ENCODE data around the gene ALAD.

DNA sequence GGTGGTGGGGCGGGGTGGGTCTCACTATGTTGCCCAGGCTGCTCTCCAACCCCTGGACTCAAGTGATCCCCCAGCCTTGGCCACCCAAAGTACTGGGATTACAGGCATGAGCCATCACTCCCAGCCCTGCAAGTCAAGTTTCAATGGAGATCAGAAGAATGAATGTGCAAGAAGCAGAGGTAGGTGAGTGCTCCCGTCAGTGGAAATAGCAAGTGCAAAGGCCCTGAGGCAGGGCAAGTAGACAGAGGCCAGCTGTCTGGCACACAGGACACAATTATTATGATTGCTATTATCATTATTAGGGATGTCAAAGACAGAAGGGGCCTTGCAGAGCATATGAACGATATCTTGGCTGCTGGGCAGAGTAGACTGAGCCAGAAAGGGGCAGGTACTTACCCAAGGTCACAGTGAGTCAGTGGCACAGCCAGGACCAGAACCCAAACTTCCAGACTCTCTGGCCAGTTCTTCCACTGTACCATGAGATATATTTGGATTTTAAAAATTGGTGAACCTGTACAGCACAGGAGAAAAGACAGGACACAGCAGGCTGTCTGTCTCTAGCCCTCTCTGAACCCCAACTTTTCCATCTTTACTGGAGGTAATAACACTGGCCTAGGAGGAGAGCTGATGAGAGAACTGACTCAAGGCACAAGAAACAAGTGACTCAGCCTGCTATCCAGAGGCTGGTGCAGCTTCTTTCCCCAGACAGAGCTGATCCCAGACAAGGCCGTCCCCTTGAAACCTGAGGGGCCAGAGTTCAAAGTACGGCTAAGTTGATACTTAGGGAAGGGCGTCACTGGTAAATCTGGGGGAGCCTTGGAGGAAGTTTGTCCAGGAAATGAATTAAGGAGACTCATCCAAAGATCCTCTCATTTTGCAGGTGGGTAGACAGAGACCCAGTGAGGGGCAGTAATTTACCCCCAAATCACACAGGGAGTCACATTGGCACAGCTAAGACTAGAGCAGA lies 25.7 kb downstream of the ALAD start:
- TF ChIP-seq EZH2phosphoT487 (IDR thresholded peaks at IDR 0.05; ENCODE audit: insufficient read depth, low read depth) (no peak), EZH2 (IDR thresholded peaks at IDR 0.05; ENCODE audit: insufficient read depth, poor library complexity, severe bottlenecking) (no peak)

Data from GM23248 (cell line).